ENCODE results near the gene MYZAP. TPM values are rescaled to one million over a fixed set of nuclear protein-coding genes. Genes with fewer than 3 reads are reported as not detected.

Gene MYZAP
- 0.35 and 0.81 TPM in 2 replicates for total RNA-seq (2014; rRNA removed; shearing (Covaris generic))

- peaks cover 23% of the 10 kb centered on the region for H3K27me3 ChIP-seq (ENCODE audit: control insufficient read depth, insufficient read depth, low read length)
- H3K36me3 ChIP-seq (replicated peaks; ENCODE audit: control insufficient read depth, insufficient read depth, low read length): no peaks in the 10 kb centered on the region
- H3K4me3 ChIP-seq (ENCODE audit: insufficient read depth, low read depth, low read length): peak within 1 kb of the TSS; percentile 57
- peak; percentile 95 for DNase-seq
Observed at GRCh38 chr15:57591822-57592367, at the start of gene MYZAP. MYZAP (plus strand) TSS chr15:57591904; CDS start chr15:57592035, 131 bp downstream.

GRCh38 chr15:57542505-57542817 is 49.2 kb upstream of the MYZAP start:
- Histone ChIP-seq H3K36me3 (replicated peaks; ENCODE audit: control insufficient read depth, insufficient read depth, low read length) (peaks cover 31% of the 10 kb centered on the region), H3K27me3 (ENCODE audit: control insufficient read depth, insufficient read depth, low read length) (no peaks in the 10 kb centered on the region), H3K4me3 (ENCODE audit: insufficient read depth, low read depth, low read length) (no peak overlapping the region)
- DNase-seq: no peak

GRCh38 chr15:57544848-57545480 is 46.7 kb upstream of the MYZAP start:
- DNase-seq: no peak
- Histone ChIP-seq H3K27me3 (ENCODE audit: control insufficient read depth, insufficient read depth, low read length) (no peaks in the 10 kb centered on the region), H3K4me3 (ENCODE audit: insufficient read depth, low read depth, low read length) (no peak overlapping the region), H3K36me3 (replicated peaks; ENCODE audit: control insufficient read depth, insufficient read depth, low read length) (peaks cover 33% of the 10 kb centered on the region)

GRCh38 chr15:57545995-57546394 is 45.7 kb upstream of the MYZAP start:
- Histone ChIP-seq H3K4me3 (ENCODE audit: insufficient read depth, low read depth, low read length) (no peak overlapping the region), H3K27me3 (ENCODE audit: control insufficient read depth, insufficient read depth, low read length) (no peaks in the 10 kb centered on the region), H3K36me3 (replicated peaks; ENCODE audit: control insufficient read depth, insufficient read depth, low read length) (peaks cover 29% of the 10 kb centered on the region)
- DNase-seq: no peak

- no peak for DNase-seq
- H3K36me3 ChIP-seq (replicated peaks; ENCODE audit: control insufficient read depth, insufficient read depth, low read length): peaks cover 27% of the 10 kb centered on the region
- no peak overlapping the region for H3K4me3 ChIP-seq (ENCODE audit: insufficient read depth, low read depth, low read length)
- no peaks in the 10 kb centered on the region for H3K27me3 ChIP-seq (ENCODE audit: control insufficient read depth, insufficient read depth, low read length)
Observed at GRCh38 chr15:57547243-57547755, 44.4 kb upstream of the MYZAP start.

GRCh38 chr15:57548351-57548750 is 43.4 kb upstream of the MYZAP start:
- no peak for DNase-seq
- Histone ChIP-seq H3K4me3 (ENCODE audit: insufficient read depth, low read depth, low read length) (no peak overlapping the region), H3K27me3 (ENCODE audit: control insufficient read depth, insufficient read depth, low read length) (no peaks in the 10 kb centered on the region), H3K36me3 (replicated peaks; ENCODE audit: control insufficient read depth, insufficient read depth, low read length) (peaks cover 27% of the 10 kb centered on the region)

GRCh38 chr15:57548835-57549234 is 42.9 kb upstream of the MYZAP start:
- Histone ChIP-seq H3K36me3 (replicated peaks; ENCODE audit: control insufficient read depth, insufficient read depth, low read length) (peaks cover 26% of the 10 kb centered on the region), H3K4me3 (ENCODE audit: insufficient read depth, low read depth, low read length) (no peak overlapping the region), H3K27me3 (ENCODE audit: control insufficient read depth, insufficient read depth, low read length) (no peaks in the 10 kb centered on the region)
- DNase-seq: no peak

- Histone ChIP-seq H3K4me3 (ENCODE audit: insufficient read depth, low read depth, low read length) (no peak overlapping the region), H3K36me3 (replicated peaks; ENCODE audit: control insufficient read depth, insufficient read depth, low read length) (peaks cover 19% of the 10 kb centered on the region), H3K27me3 (ENCODE audit: control insufficient read depth, insufficient read depth, low read length) (no peaks in the 10 kb centered on the region)
- no peak for DNase-seq
Observed at GRCh38 chr15:57549935-57550334, 41.8 kb upstream of the MYZAP start.

- Histone ChIP-seq H3K4me3 (ENCODE audit: insufficient read depth, low read depth, low read length) (no peak overlapping the region), H3K36me3 (replicated peaks; ENCODE audit: control insufficient read depth, insufficient read depth, low read length) (peaks cover 14% of the 10 kb centered on the region), H3K27me3 (ENCODE audit: control insufficient read depth, insufficient read depth, low read length) (no peaks in the 10 kb centered on the region)
- DNase-seq: no peak
Observed at GRCh38 chr15:57550640-57551039, 41.1 kb upstream of the MYZAP start.

- Histone ChIP-seq H3K36me3 (replicated peaks; ENCODE audit: control insufficient read depth, insufficient read depth, low read length) (peaks cover 6% of the 10 kb centered on the region), H3K27me3 (ENCODE audit: control insufficient read depth, insufficient read depth, low read length) (no peaks in the 10 kb centered on the region), H3K4me3 (ENCODE audit: insufficient read depth, low read depth, low read length) (no peak overlapping the region)
- peak; percentile 67 for DNase-seq
Observed at GRCh38 chr15:57551715-57552677, 39.7 kb upstream of the MYZAP start.

GRCh38 chr15:57552678-57553334 is 38.9 kb upstream of the MYZAP start:
- no peak overlapping the region for H3K4me3 ChIP-seq (ENCODE audit: insufficient read depth, low read depth, low read length)
- H3K27me3 ChIP-seq (ENCODE audit: control insufficient read depth, insufficient read depth, low read length): no peaks in the 10 kb centered on the region
- peaks cover 2% of the 10 kb centered on the region for H3K36me3 ChIP-seq (replicated peaks; ENCODE audit: control insufficient read depth, insufficient read depth, low read length)
- no peak for DNase-seq

GRCh38 chr15:57553526-57553925 is 38.2 kb upstream of the MYZAP start:
- no peaks in the 10 kb centered on the region; the same call in none of the 2 replicates for H3K36me3 ChIP-seq (replicated peaks; ENCODE audit: control insufficient read depth, insufficient read depth, low read length)
- no peaks in the 10 kb centered on the region for H3K27me3 ChIP-seq (ENCODE audit: control insufficient read depth, insufficient read depth, low read length)
- no peak for DNase-seq
- H3K4me3 ChIP-seq (ENCODE audit: insufficient read depth, low read depth, low read length): no peak overlapping the region

- H3K27me3 ChIP-seq (ENCODE audit: control insufficient read depth, insufficient read depth, low read length): no peaks in the 10 kb centered on the region
- no peak for DNase-seq
- H3K4me3 ChIP-seq (ENCODE audit: insufficient read depth, low read depth, low read length): no peak overlapping the region
- H3K36me3 ChIP-seq (replicated peaks; ENCODE audit: control insufficient read depth, insufficient read depth, low read length): no peaks in the 10 kb centered on the region; the same call in 1 of the 2 replicates
Observed at GRCh38 chr15:57554063-57554811, 37.5 kb upstream of the MYZAP start.

GRCh38 chr15:57554812-57555179 is 36.9 kb upstream of the MYZAP start:
- no peak for DNase-seq
- Histone ChIP-seq H3K36me3 (replicated peaks; ENCODE audit: control insufficient read depth, insufficient read depth, low read length) (no peaks in the 10 kb centered on the region; the same call in 1 of the 2 replicates), H3K27me3 (ENCODE audit: control insufficient read depth, insufficient read depth, low read length) (no peaks in the 10 kb centered on the region), H3K4me3 (ENCODE audit: insufficient read depth, low read depth, low read length) (no peak overlapping the region)
